ENCODE results near the gene PNLIP.

Gene PNLIP

DNA sequence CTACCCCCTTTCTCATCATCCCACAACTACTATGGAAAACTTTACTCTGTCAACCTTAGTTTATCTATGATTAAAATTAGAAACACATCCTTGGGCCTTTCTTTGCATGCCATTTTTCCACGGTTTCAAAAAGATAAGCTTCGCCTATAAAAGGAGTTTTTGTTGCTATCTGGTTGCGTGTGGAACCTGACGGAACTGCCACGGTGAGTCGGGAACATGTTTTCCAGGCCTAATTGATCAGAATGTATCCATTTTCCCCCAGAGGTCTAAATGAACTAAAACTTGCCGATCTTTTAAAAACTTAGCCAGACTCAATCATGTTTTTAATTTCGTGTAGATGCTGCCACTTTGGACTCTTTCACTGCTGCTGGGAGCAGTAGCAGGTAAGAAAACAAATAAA is at the start of gene PNLIP:
Gene PNLIP, plus strand, starts transcription at position 176 of the 400 bp plus-strand sequence. Its CDS starts 162 bp downstream, at position 338.
- no peaks in the 10 kb centered on the region for H3K9me3 ChIP-seq (ENCODE audit: control insufficient read depth, insufficient read depth, low read length)
- no peaks in the 10 kb centered on the region for H3K36me3 ChIP-seq (ENCODE audit: control insufficient read depth, low read length)
- H3K9me2 ChIP-seq (replicated peaks; ENCODE audit: control insufficient read depth, low read length), result no peaks in the 10 kb centered on the region
- H3K4me1 ChIP-seq (ENCODE audit: control insufficient read depth, low read length), result no peaks in the 10 kb centered on the region
- no peak within 1 kb of the TSS for H3K4me3 ChIP-seq (ENCODE audit: low read length)
- no peaks in the 10 kb centered on the region for H3K27me3 ChIP-seq (ENCODE audit: control insufficient read depth, low read length)
- no peaks in the 10 kb centered on the region for H3K79me2 ChIP-seq (ENCODE audit: control insufficient read depth, low read length)
- no peaks in the 10 kb centered on the region for H3F3A ChIP-seq (ENCODE audit: control insufficient read depth, insufficient read depth)
- no peak within 1 kb of the TSS for H3K27ac ChIP-seq (ENCODE audit: low read depth, low read length)
- TF ChIP-seq, protein P1, sequence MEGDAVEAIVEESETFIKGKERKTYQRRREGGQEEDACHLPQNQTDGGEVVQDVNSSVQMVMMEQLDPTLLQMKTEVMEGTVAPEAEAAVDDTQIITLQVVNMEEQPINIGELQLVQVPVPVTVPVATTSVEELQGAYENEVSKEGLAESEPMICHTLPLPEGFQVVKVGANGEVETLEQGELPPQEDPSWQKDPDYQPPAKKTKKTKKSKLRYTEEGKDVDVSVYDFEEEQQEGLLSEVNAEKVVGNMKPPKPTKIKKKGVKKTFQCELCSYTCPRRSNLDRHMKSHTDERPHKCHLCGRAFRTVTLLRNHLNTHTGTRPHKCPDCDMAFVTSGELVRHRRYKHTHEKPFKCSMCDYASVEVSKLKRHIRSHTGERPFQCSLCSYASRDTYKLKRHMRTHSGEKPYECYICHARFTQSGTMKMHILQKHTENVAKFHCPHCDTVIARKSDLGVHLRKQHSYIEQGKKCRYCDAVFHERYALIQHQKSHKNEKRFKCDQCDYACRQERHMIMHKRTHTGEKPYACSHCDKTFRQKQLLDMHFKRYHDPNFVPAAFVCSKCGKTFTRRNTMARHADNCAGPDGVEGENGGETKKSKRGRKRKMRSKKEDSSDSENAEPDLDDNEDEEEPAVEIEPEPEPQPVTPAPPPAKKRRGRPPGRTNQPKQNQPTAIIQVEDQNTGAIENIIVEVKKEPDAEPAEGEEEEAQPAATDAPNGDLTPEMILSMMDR (IDR thresholded peaks at IDR 0.05; ENCODE audit: low read depth, low read length, poor library complexity, severe bottlenecking), result no peak
- TF ChIP-seq EZH2phosphoT487 (IDR thresholded peaks at IDR 0.05; ENCODE audit: borderline replicate concordance, low read length), result no peak
- no peak within 1 kb of the TSS for H3K4me2 ChIP-seq (ENCODE audit: low read length)
- no peaks in the 10 kb centered on the region for H4K20me1 ChIP-seq (ENCODE audit: control insufficient read depth, insufficient read depth, low read depth, low read length)

DNA sequence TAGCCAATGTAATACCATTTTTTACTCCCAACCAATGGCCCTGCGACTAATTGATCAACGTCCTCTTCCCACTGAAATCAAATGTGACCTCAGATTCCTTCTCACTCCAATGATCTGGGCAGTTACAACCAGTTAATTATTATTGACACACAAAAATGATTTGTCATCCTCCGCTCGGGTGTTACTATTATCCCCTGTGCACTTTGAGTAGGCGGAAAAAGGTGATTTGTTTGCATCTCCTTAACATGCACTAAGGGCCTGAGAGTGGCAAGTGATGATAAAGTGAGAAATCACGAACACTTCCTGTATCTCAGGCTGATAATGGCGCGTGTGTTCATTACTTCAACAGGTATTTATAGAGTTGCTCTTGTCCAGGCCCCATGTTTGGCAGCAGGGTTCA is 40.9 kb upstream of the PNLIP start:
- no peak overlapping the region for H3K27ac ChIP-seq (ENCODE audit: low read depth, low read length)
- no peaks in the 10 kb centered on the region for H3K4me1 ChIP-seq (ENCODE audit: control insufficient read depth, low read length)
- no peak for TF ChIP-seq EZH2phosphoT487 (IDR thresholded peaks at IDR 0.05; ENCODE audit: borderline replicate concordance, low read length)
- TF ChIP-seq, protein P1 (IDR thresholded peaks at IDR 0.05; ENCODE audit: low read depth, low read length, poor library complexity, severe bottlenecking), result no peak
- H4K20me1 ChIP-seq (ENCODE audit: control insufficient read depth, insufficient read depth, low read depth, low read length), result no peaks in the 10 kb centered on the region
- no peaks in the 10 kb centered on the region for H3K79me2 ChIP-seq (ENCODE audit: control insufficient read depth, low read length)
- H3K27me3 ChIP-seq (ENCODE audit: control insufficient read depth, low read length), result no peaks in the 10 kb centered on the region
- no peak overlapping the region for H3K4me2 ChIP-seq (ENCODE audit: low read length)
- H3K4me3 ChIP-seq (ENCODE audit: low read length), result no peak overlapping the region
- no peaks in the 10 kb centered on the region for H3F3A ChIP-seq (ENCODE audit: control insufficient read depth, insufficient read depth)
- H3K9me2 ChIP-seq (replicated peaks; ENCODE audit: control insufficient read depth, low read length), result no peaks in the 10 kb centered on the region
- no peaks in the 10 kb centered on the region for H3K9me3 ChIP-seq (ENCODE audit: control insufficient read depth, insufficient read depth, low read length)
- no peaks in the 10 kb centered on the region for H3K36me3 ChIP-seq (ENCODE audit: control insufficient read depth, low read length)

DNA sequence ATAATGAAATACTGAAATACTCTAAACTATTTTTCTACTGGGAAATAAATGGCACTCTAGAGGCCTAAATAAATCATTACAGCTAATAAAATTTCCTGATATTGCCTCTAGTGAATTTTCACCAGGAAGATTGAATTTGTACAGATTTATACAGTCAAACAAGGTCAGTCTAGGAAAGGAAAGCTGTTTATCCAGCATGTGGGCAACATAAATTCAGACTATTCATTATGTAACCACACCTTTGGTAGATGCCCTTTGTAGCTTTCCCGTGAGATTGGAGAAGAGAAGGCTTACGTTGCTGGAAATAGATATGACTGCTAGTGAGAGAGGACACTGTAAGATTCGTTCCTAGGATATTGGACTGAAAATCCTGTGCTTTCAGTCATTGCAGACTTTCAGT is 35.2 kb upstream of the PNLIP start:
- H3K4me3 ChIP-seq (ENCODE audit: low read length), result no peak overlapping the region
- no peaks in the 10 kb centered on the region for H4K20me1 ChIP-seq (ENCODE audit: control insufficient read depth, insufficient read depth, low read depth, low read length)
- H3K27ac ChIP-seq (ENCODE audit: low read depth, low read length), result no peak overlapping the region
- H3K4me2 ChIP-seq (ENCODE audit: low read length), result no peak overlapping the region
- H3K4me1 ChIP-seq (ENCODE audit: control insufficient read depth, low read length), result no peaks in the 10 kb centered on the region
- no peak for TF ChIP-seq EZH2phosphoT487 (IDR thresholded peaks at IDR 0.05; ENCODE audit: borderline replicate concordance, low read length)
- TF ChIP-seq, protein P1 (IDR thresholded peaks at IDR 0.05; ENCODE audit: low read depth, low read length, poor library complexity, severe bottlenecking), result no peak
- H3K27me3 ChIP-seq (ENCODE audit: control insufficient read depth, low read length), result no peaks in the 10 kb centered on the region
- H3F3A ChIP-seq (ENCODE audit: control insufficient read depth, insufficient read depth), result no peaks in the 10 kb centered on the region
- H3K79me2 ChIP-seq (ENCODE audit: control insufficient read depth, low read length), result no peaks in the 10 kb centered on the region
- H3K9me2 ChIP-seq (replicated peaks; ENCODE audit: control insufficient read depth, low read length), result no peaks in the 10 kb centered on the region
- H3K9me3 ChIP-seq (ENCODE audit: control insufficient read depth, insufficient read depth, low read length), result no peaks in the 10 kb centered on the region
- H3K36me3 ChIP-seq (ENCODE audit: control insufficient read depth, low read length), result no peaks in the 10 kb centered on the region

DNA sequence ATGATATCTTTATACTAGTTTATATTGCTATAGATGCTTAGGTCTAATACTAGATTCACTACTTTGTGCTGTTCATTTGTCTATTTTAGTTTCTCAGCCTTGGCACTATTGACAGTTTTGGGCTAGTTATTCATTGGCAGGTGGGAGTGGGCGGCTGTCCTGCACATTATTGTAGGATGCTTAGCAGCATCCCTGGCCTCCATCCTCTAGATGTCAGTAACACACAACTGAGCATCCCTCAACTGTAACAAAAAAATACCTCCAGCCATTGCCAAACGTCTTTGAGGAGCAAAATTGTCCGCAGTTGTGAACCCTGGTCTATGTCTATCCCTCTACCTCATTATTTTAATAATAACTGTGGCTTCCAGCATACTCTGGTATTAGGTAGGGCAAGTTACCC is 34.4 kb upstream of the PNLIP start:
- H3K27me3 ChIP-seq (ENCODE audit: control insufficient read depth, low read length), result no peaks in the 10 kb centered on the region
- no peak overlapping the region for H3K4me3 ChIP-seq (ENCODE audit: low read length)
- no peaks in the 10 kb centered on the region for H3F3A ChIP-seq (ENCODE audit: control insufficient read depth, insufficient read depth)
- H3K4me2 ChIP-seq (ENCODE audit: low read length), result no peak overlapping the region
- H3K9me3 ChIP-seq (ENCODE audit: control insufficient read depth, insufficient read depth, low read length), result no peaks in the 10 kb centered on the region
- TF ChIP-seq EZH2phosphoT487 (IDR thresholded peaks at IDR 0.05; ENCODE audit: borderline replicate concordance, low read length), result no peak
- TF ChIP-seq, protein P1 (IDR thresholded peaks at IDR 0.05; ENCODE audit: low read depth, low read length, poor library complexity, severe bottlenecking), result no peak
- H3K4me1 ChIP-seq (ENCODE audit: control insufficient read depth, low read length), result no peaks in the 10 kb centered on the region
- no peak overlapping the region for H3K27ac ChIP-seq (ENCODE audit: low read depth, low read length)
- no peaks in the 10 kb centered on the region for H3K79me2 ChIP-seq (ENCODE audit: control insufficient read depth, low read length)
- H4K20me1 ChIP-seq (ENCODE audit: control insufficient read depth, insufficient read depth, low read depth, low read length), result no peaks in the 10 kb centered on the region
- H3K36me3 ChIP-seq (ENCODE audit: control insufficient read depth, low read length), result no peaks in the 10 kb centered on the region
- H3K9me2 ChIP-seq (replicated peaks; ENCODE audit: control insufficient read depth, low read length), result no peaks in the 10 kb centered on the region

Data from DOHH2 (cell line).